K562 (cell line): ENCODE data around the gene PRMT3. TPM values are rescaled to one million over a fixed set of nuclear protein-coding genes. Genes with fewer than 3 reads are reported as not detected.

ENCODE experiments used
- BRD4 ChIP-seq: fragments of 200-600 bp; sonication (generic); IDR thresholded peaks from 2 replicates; pipeline ENCODE4 v1.6.1; 2017; ENCODE audit warnings: inconsistent platforms
- BRF1 ChIP-seq: IDR thresholded peaks from 3 replicates; pipeline ENCODE4 v1.6.1; 2011; ENCODE audit warnings: borderline replicate concordance, mild to moderate bottlenecking; ENCODE audit not compliant: insufficient read length; ENCODE audit errors: extremely low read depth
- CBX1 ChIP-seq: sonication (generic); IDR thresholded peaks from 2 replicates; pipeline ENCODE4 v1.6.1; 2016; ENCODE audit warnings: antibody characterized with exemption, low read depth, mild to moderate bottlenecking
- CUX1 ChIP-seq: fragments of 200-800 bp; sonication (Bioruptor generic); IDR thresholded peaks from 2 replicates; pipeline ENCODE4 v1.6.1; 2016; ENCODE audit warnings: missing genetic modification characterization, missing compliant biosample characterization
- GTF2B ChIP-seq: IDR thresholded peaks from 2 replicates; pipeline ENCODE4 v1.6.1; 2011; ENCODE audit not compliant: insufficient read length; ENCODE audit errors: extremely low read depth
- HDGF ChIP-seq: fragments of 450-650 bp; IDR thresholded peaks from 2 replicates; pipeline ENCODE4 v1.6.1; 2016
- PML ChIP-seq: IDR thresholded peaks from 2 replicates; pipeline ENCODE4 v1.6.1; 2012; ENCODE audit warnings: low read length, inconsistent platforms
- POLR2H ChIP-seq: IDR thresholded peaks from 2 replicates; pipeline ENCODE4 v1.6.1; 2016; ENCODE audit warnings: missing genetic modification characterization, low read depth, mild to moderate bottlenecking, control low read depth, missing compliant biosample characterization, moderate library complexity
- POU5F1 ChIP-seq: fragments of 150-350 bp; IDR thresholded peaks from 2 replicates; pipeline ENCODE4 v1.6.1; 2014; ENCODE audit warnings: borderline replicate concordance, low read length, low read depth, mild to moderate bottlenecking; ENCODE audit not compliant: partially characterized antibody
- SETDB1 ChIP-seq: IDR thresholded peaks from one replicate; pipeline ENCODE4 v1.6.1; 2012; ENCODE audit warnings: low read length, control low read depth, inconsistent platforms
- TEAD4 ChIP-seq, 2 experiments: sonication (generic) in 1 of 2; formaldehyde crosslinking in 1 of 2; IDR thresholded peaks; 2 replicates each; pipeline versions ENCODE4 v1.6.1 to v1.8.0; 2012 to 2022; ENCODE audit warnings: borderline replicate concordance in 1 of 2, inconsistent platforms in 1 of 2, low read length in 1 of 2, mild to moderate bottlenecking in 1 of 2, missing genetic modification reagents in 1 of 2
- TFAM ChIP-seq: fragments of 250-450 bp; sonication (Bioruptor Pico); conservative IDR thresholded peaks from 2 replicates; pipeline ENCODE4 v1.5.0; 2021; ENCODE audit warnings: mild to moderate bottlenecking, moderate library complexity
- TFE3 ChIP-seq: fragments of 450-650 bp; formaldehyde crosslinking; IDR thresholded peaks from 2 replicates; pipeline ENCODE4 v1.4.0; 2020; ENCODE audit warnings: mild to moderate bottlenecking, mixed read lengths
- XRCC4 ChIP-seq: IDR thresholded peaks from one replicate; pipeline ENCODE4 v1.6.1; 2011; ENCODE audit not compliant: insufficient read depth, insufficient read length; ENCODE audit errors: extremely low read depth
- ZNF212 ChIP-seq: fragments of 450-650 bp; formaldehyde crosslinking; IDR thresholded peaks from 2 replicates; pipeline ENCODE4 v1.4.0; 2020; ENCODE audit warnings: mild to moderate bottlenecking
- ZNF655 ChIP-seq: fragments of 250-450 bp; sonication (Bioruptor Pico); IDR thresholded peaks from 2 replicates; pipeline ENCODE4 v1.5.0; 2021
- ZSCAN32 ChIP-seq: fragments of 450-650 bp; formaldehyde crosslinking; IDR thresholded peaks from 2 replicates; pipeline ENCODE4 v1.4.0; 2020; ENCODE audit warnings: mild to moderate bottlenecking, moderate library complexity
- polyA plus RNA-seq, 8 experiments: library from polyadenylated mRNA; depleted of rRNA in 4 of 8; stranded (reverse) in 5 of 8; unstranded in 3 of 8; fragments of >200 nt; fragmentation: Nextera tagmentation in 2 of 8; fragmentation: Illumina TruSeq in 1 of 8; extraction: Ambion mirVana in 2 of 8; extraction: Trizol in 1 of 8; gene quantifications; 2 replicates each; pipeline versions ENCODE4 v1.2.1 to v1.2.3, GENCODE V29; 2011 to 2014; ENCODE audit warnings: inconsistent platforms in 1 of 8, missing spikeins in 1 of 8
- total RNA-seq, 7 experiments: library from RNA; depleted of rRNA in 6 of 7; stranded (reverse); fragments of >200 nt in 6 of 7; fragmentation: Illumina TruSeq in 2 of 7; extraction: Trizol in 2 of 7; gene quantifications; 2 replicates each; pipeline versions ENCODE4 v1.2.1 to v1.2.3, GENCODE V29; 2011 to 2021; ENCODE audit warnings: low replicate concordance in 1 of 7

Gene PRMT3
- total and polyA plus RNA-seq, 9 of the 15 experiments (the other 6 are each of a cell fraction or from before 2014, with no cell fraction given): 24.0 to 62.1 (median 44.7) TPM

GRCh38 chr11:20363500-20364340, 23.8 kb upstream of the PRMT3 start, which contains the start of gene HTATIP2 (continued):
- TF ChIP-seq ZNF655 (CRISPR knock-in tag): no peak
- TF ChIP-seq CBX1: peak; percentile 24; the same call in 1 of the 2 replicates
- TF ChIP-seq SETDB1: no peak
- TF ChIP-seq XRCC4: no peak
- peak; percentile 70 for TF ChIP-seq TFE3 (CRISPR knock-in tag)
- TF ChIP-seq TFAM: no peak
- TF ChIP-seq CUX1 (CRISPR knock-in tag): no peak
- TF ChIP-seq ZNF212 (CRISPR knock-in tag): no peak
- TF ChIP-seq ZSCAN32 (CRISPR knock-in tag): no peak
- TF ChIP-seq BRD4: peak; percentile 46; the same call in 1 of the 2 replicates
- TF ChIP-seq TEAD4 (IDR thresholded peaks at IDR 0.05; ENCODE audit: low read length): no peak; the same call in 1 of the 2 replicates
- TF ChIP-seq TEAD4 (CRISPR knock-in tag; IDR thresholded peaks at IDR 0.05; ENCODE audit: borderline replicate concordance): no peak
- no peak for TF ChIP-seq BRF1
- TF ChIP-seq GTF2B: no peak
- no peak for TF ChIP-seq POU5F1
- no peak for TF ChIP-seq HDGF
- TF ChIP-seq POLR2H: 0 out of 2 replicates have a peak, but pooled peaks have one; percentile 57
- no peak for TF ChIP-seq PML
